ENCODE results near the gene PLSCR3.

The PLSCR3 gene

GRCh38 chr17:7394452-7395191 lies at the start of gene PLSCR3:
Gene PLSCR3 (minus strand): TSS chr17:7394525. CDS start chr17:7394110, 415 bp downstream.
- ATAC-seq, result peak; percentile 90

GRCh38 chr17:7443499-7444485 lies 49.5 kb upstream of the PLSCR3 start:
- no peak for ATAC-seq

GRCh38 chr17:7442142-7442541 lies 47.8 kb upstream of the PLSCR3 start:
- ATAC-seq, result no peak

GRCh38 chr17:7441266-7441665 lies 46.9 kb upstream of the PLSCR3 start:
- ATAC-seq, result no peak

GRCh38 chr17:7440834-7441195 lies 46.5 kb upstream of the PLSCR3 start:
- no peak for ATAC-seq

- no peak for ATAC-seq
Measured at GRCh38 chr17:7440113-7440833, 45.9 kb upstream of the PLSCR3 start.

- ATAC-seq, result no peak
Measured at GRCh38 chr17:7439462-7440112, 45.3 kb upstream of the PLSCR3 start, which contains the start of gene FGF11. Gene FGF11 (plus strand): TSS chr17:7439512. CDS start chr17:7439621, 109 bp downstream.

GRCh38 chr17:7438656-7439460 lies 44.5 kb upstream of the PLSCR3 start:
- no peak for ATAC-seq

GRCh38 chr17:7437950-7438614 lies 43.8 kb upstream of the PLSCR3 start:
- no peak for ATAC-seq

GRCh38 chr17:7437369-7437863 lies 43.1 kb upstream of the PLSCR3 start:
- no peak for ATAC-seq

- peak; percentile 72 to 75 for ATAC-seq
Measured at GRCh38 chr17:7436556-7437368, 42.4 kb upstream of the PLSCR3 start.

GRCh38 chr17:7435676-7436555 lies 41.6 kb upstream of the PLSCR3 start:
- peak; percentile 6 to 7 for ATAC-seq

GRCh38 chr17:7432296-7432695 lies 38.0 kb upstream of the PLSCR3 start:
- ATAC-seq, result no peak

GRCh38 chr17:7431231-7431630 lies 36.9 kb upstream of the PLSCR3 start:
- ATAC-seq, result no peak

GRCh38 chr17:7429722-7430121 lies 35.4 kb upstream of the PLSCR3 start:
- ATAC-seq, result no peak

GRCh38 chr17:7428557-7428956 lies 34.2 kb upstream of the PLSCR3 start, which contains the start of gene SPEM3:
Gene SPEM3 (plus strand): TSS chr17:7428857. CDS start chr17:7428903, 46 bp downstream.
- ATAC-seq, result no peak

- no peak for ATAC-seq
Measured at GRCh38 chr17:7427549-7427948, 33.2 kb upstream of the PLSCR3 start.

GRCh38 chr17:7426896-7427489 lies 32.7 kb upstream of the PLSCR3 start:
- no peak for ATAC-seq
